GM23338 (cell line): Measurements from ENCODE around the gene APPL2. TPM values are rescaled to one million over a fixed set of nuclear protein-coding genes. Genes with fewer than 3 reads are reported as not detected.

Experiments
- ATAC-seq: fragments of 200-7000 bp; cut with Tn5 transposase; 3 replicates; pipeline ENCODE4 v1.9.1; 2020
- DNase-seq: peaks from one replicate; pipeline ENCODE4 v3.0.0-alpha.2; 2015; ENCODE audit warnings: low spot score
- H2AFZ ChIP-seq: fragments of 200-600 bp; sonication (generic); 2 replicates; pipeline ENCODE4 v1.8.0; 2016; ENCODE audit warnings: antibody characterized with exemption, mild to moderate bottlenecking, moderate library complexity
- H3F3A ChIP-seq: fragments of 200-600 bp; sonication (generic); replicated peaks from 2 replicates; pipeline ENCODE4 v1.8.0; 2017; ENCODE audit warnings: antibody characterized with exemption, mixed run types, low read depth
- H3K27ac ChIP-seq: fragments of 200-600 bp; sonication (generic); 2 replicates; pipeline ENCODE4 v1.6.1; 2016; ENCODE audit warnings: low read depth
- H3K27me3 ChIP-seq: fragments of 200-600 bp; sonication (generic); 2 replicates; pipeline ENCODE4 v1.8.0; 2016; ENCODE audit warnings: mild to moderate bottlenecking, mixed run types, moderate library complexity; ENCODE audit not compliant: insufficient read depth
- H3K36me3 ChIP-seq: fragments of 200-600 bp; sonication (generic); 2 replicates; pipeline ENCODE4 v1.8.0; 2016; ENCODE audit warnings: mild to moderate bottlenecking; ENCODE audit not compliant: insufficient read depth
- H3K4me1 ChIP-seq: fragments of 200-600 bp; sonication (generic); 2 replicates; pipeline ENCODE4 v1.8.0; 2016; ENCODE audit warnings: mild to moderate bottlenecking, moderate library complexity; ENCODE audit not compliant: insufficient read depth
- H3K4me2 ChIP-seq: fragments of 200-600 bp; sonication (generic); 2 replicates; pipeline ENCODE4 v1.7.1; 2017; ENCODE audit warnings: mixed run types
- H3K4me3 ChIP-seq: fragments of 200-600 bp; sonication (generic); 2 replicates; pipeline ENCODE4 v1.6.1; 2016; ENCODE audit warnings: mixed run types
- H3K79me2 ChIP-seq: fragments of 200-600 bp; sonication (generic); replicated peaks from 2 replicates; pipeline ENCODE4 v1.8.0; 2017; ENCODE audit warnings: mild to moderate bottlenecking; ENCODE audit not compliant: insufficient read depth
- H3K9me2 ChIP-seq: fragments of 200-600 bp; sonication (generic); 2 replicates; pipeline ENCODE4 v1.8.0; 2017; ENCODE audit not compliant: insufficient read depth
- H4K20me1 ChIP-seq: fragments of 200-600 bp; sonication (generic); replicated peaks from 2 replicates; pipeline ENCODE4 v1.8.0; 2017; ENCODE audit warnings: mild to moderate bottlenecking; ENCODE audit not compliant: insufficient read depth
- H3K27ac Mint-ChIP-seq: 2 replicates; pipeline ENCODE4 v1.8.0; 2020; ENCODE audit warnings: inconsistent platforms, mild to moderate bottlenecking, moderate library complexity, mixed read lengths
- H3K27me3 Mint-ChIP-seq: 3 replicates; pipeline ENCODE4 v1.8.0; 2022; ENCODE audit warnings: low read depth, mild to moderate bottlenecking, moderate library complexity, mixed read lengths, inconsistent platforms; ENCODE audit not compliant: insufficient read depth, poor library complexity
- H3K36me3 Mint-ChIP-seq: 3 replicates; pipeline ENCODE4 v1.8.0; 2021; ENCODE audit warnings: low read depth, mild to moderate bottlenecking, inconsistent platforms, moderate library complexity, mixed read lengths
- H3K4me1 Mint-ChIP-seq: 3 replicates; pipeline ENCODE4 v1.8.0; 2020; ENCODE audit warnings: mild to moderate bottlenecking, inconsistent platforms, mixed read lengths
- H3K4me3 Mint-ChIP-seq: 3 replicates; pipeline ENCODE4 v1.8.0; 2021; ENCODE audit warnings: moderate library complexity, mild to moderate bottlenecking, inconsistent platforms, mixed read lengths
- H3K9me3 Mint-ChIP-seq: 3 replicates; pipeline ENCODE4 v1.8.0; 2020; ENCODE audit warnings: moderate library complexity, mild to moderate bottlenecking, inconsistent platforms, mixed read lengths
- CREB1 ChIP-seq: fragments of 250-450 bp; sonication (Bioruptor Pico); IDR thresholded peaks from 2 replicates; pipeline ENCODE4 v1.5.0; 2020; ENCODE audit warnings: low read depth, mild to moderate bottlenecking, moderate library complexity
- CTCF ChIP-seq, 2 experiments: fragments of 200-600 bp in 1 of 2; sonication (generic) in 1 of 2; conservative IDR thresholded peaks; 2 replicates each; pipeline versions ENCODE4 v1.5.1 to v1.6.1; 2016 to 2017; ENCODE audit warnings: antibody characterized with exemption in 2 of 2, low read depth in 2 of 2, mild to moderate bottlenecking in 2 of 2, moderate library complexity in 1 of 2
- EZH2 ChIP-seq: fragments of 200-600 bp; sonication (generic); IDR thresholded peaks from one replicate; pipeline ENCODE4 v1.8.0; 2017; ENCODE audit warnings: antibody characterized with exemption, mild to moderate bottlenecking, low read depth; ENCODE audit not compliant: unreplicated experiment
- EZH2phosphoT487 ChIP-seq: fragments of 200-600 bp; sonication (generic); IDR thresholded peaks from one replicate; pipeline ENCODE4 v1.8.1; 2018; ENCODE audit warnings: antibody characterized with exemption; ENCODE audit not compliant: unreplicated experiment
- JUNB ChIP-seq: IDR thresholded peaks from one replicate; pipeline ENCODE4 v1.6.1; 2016; ENCODE audit warnings: antibody characterized with exemption; ENCODE audit not compliant: unreplicated experiment
- NANOG ChIP-seq: IDR thresholded peaks from 2 replicates; pipeline ENCODE4 v1.6.1; 2016; ENCODE audit warnings: antibody characterized with exemption, borderline replicate concordance
- ZNF114 ChIP-seq: fragments of 250-450 bp; sonication (Bioruptor Pico); IDR thresholded peaks from 2 replicates; pipeline ENCODE4 v1.5.0; 2020; ENCODE audit warnings: mild to moderate bottlenecking, moderate library complexity
- ZNF331 ChIP-seq: fragments of 250-450 bp; sonication (Bioruptor Pico); IDR thresholded peaks from 2 replicates; pipeline ENCODE4 v1.5.0; 2020; ENCODE audit warnings: low read depth, mild to moderate bottlenecking, moderate library complexity
- ZNF462 ChIP-seq: fragments of 250-450 bp; sonication (Bioruptor Pico); IDR thresholded peaks from 2 replicates; pipeline ENCODE4 v1.5.0; 2020; ENCODE audit warnings: mild to moderate bottlenecking, moderate library complexity
- polyA plus RNA-seq: library from polyadenylated mRNA; unstranded; fragments of >200 nt; fragmentation: Nextera tagmentation; extraction: Ambion mirVana; gene quantifications from 2 replicates; pipeline ENCODE4 v1.2.1, GENCODE V29; 2016
- total RNA-seq: library from RNA; depleted of rRNA; stranded (reverse); fragments of >200 nt; shearing (Covaris generic); gene quantifications from 2 replicates; pipeline ENCODE4 v1.2.3, GENCODE V29; 2014
- TF ChIP-seq, protein P1 (sequence below): IDR thresholded peaks from 2 replicates; pipeline ENCODE4 v1.6.1; 2016; ENCODE audit warnings: antibody characterized with exemption

APPL2 gene
- total and polyA plus RNA-seq, 2 experiments from 2014 or later, result 9.3 to 17.4 TPM

GRCh38 chr12:105220150-105220928 lies 15.6 kb downstream of the APPL2 start (continued):
- no peak for TF ChIP-seq ZNF114
- TF ChIP-seq, protein P1, sequence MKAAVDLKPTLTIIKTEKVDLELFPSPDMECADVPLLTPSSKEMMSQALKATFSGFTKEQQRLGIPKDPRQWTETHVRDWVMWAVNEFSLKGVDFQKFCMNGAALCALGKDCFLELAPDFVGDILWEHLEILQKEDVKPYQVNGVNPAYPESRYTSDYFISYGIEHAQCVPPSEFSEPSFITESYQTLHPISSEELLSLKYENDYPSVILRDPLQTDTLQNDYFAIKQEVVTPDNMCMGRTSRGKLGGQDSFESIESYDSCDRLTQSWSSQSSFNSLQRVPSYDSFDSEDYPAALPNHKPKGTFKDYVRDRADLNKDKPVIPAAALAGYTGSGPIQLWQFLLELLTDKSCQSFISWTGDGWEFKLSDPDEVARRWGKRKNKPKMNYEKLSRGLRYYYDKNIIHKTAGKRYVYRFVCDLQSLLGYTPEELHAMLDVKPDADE, result no peak
- no peak for TF ChIP-seq NANOG
- no peak for TF ChIP-seq EZH2

DNA sequence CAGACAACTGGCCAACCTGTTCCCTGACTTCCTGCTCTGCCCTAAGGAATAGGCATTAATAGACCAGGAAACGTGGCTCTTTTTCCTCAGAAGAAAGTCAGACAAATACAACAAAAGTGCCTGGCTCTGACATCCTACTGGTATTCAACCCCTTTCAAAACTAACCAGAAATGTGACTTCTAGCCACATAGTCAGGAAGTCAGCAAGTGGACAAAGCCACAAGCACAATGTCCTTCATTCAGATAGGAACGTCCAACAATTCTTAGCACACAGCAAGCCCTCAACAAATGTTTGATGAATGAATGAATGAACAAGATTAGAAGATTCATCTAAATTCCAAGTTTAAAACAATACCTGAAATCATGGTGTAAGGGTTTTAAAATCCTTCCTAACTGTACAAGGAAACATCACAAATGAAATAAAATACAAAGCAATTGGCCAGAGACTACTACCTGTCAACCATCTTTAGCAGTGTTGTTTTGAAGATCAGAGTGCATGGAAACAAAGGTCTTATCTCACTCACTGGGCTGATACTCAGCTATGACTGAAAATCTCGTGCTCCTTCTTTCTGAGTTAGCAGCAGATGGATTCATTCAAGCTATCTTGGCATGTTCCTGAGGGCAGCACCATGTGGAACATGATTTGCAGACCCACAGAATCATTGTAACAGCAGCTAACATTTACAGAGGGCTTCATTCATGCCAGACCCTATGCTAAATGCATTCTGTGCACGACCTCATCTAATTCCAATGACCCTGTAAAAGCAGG lies 16.5 kb downstream of the APPL2 start:
- peaks cover 6% of the 10 kb centered on the region for H3K4me1 ChIP-seq
- H3F3A ChIP-seq, result no peaks in the 10 kb centered on the region
- H3K9me3 Mint-ChIP-seq, result no peaks in the 10 kb centered on the region
- peaks cover 18% of the 10 kb centered on the region for H3K4me1 Mint-ChIP-seq
- ATAC-seq (no peak), DNase-seq (no peak)
- H3K79me2 ChIP-seq, result no peaks in the 10 kb centered on the region
- H3K27ac ChIP-seq, result no peak overlapping the region
- no peak overlapping the region for H3K4me3 Mint-ChIP-seq
- no peak overlapping the region for H2AFZ ChIP-seq
- no peak overlapping the region for H3K4me3 ChIP-seq
- no peaks in the 10 kb centered on the region; the same call in 1 of the 2 replicates for H4K20me1 ChIP-seq
- no peak overlapping the region for H3K4me2 ChIP-seq
- H3K36me3 Mint-ChIP-seq, result peaks cover 9% of the 10 kb centered on the region
- H3K27ac Mint-ChIP-seq, result no peak overlapping the region
- H3K27me3 Mint-ChIP-seq, result no peaks in the 10 kb centered on the region
- H3K9me2 ChIP-seq, result no peaks in the 10 kb centered on the region; the same call in 1 of the 2 replicates
- no peaks in the 10 kb centered on the region; the same call in 1 of the 2 replicates for H3K36me3 ChIP-seq
- H3K27me3 ChIP-seq, result no peaks in the 10 kb centered on the region
- TF ChIP-seq EZH2 (no peak), CTCF (conservative IDR thresholded peaks at IDR 0.05; ENCODE audit: low read depth in 2 of 2) (no peak), CREB1 (CRISPR knock-in tag) (no peak), ZNF331 (CRISPR knock-in tag) (no peak), ZNF114 (no peak), ZNF462 (CRISPR knock-in tag) (no peak), EZH2phosphoT487 (no peak), JUNB (no peak)
- TF ChIP-seq, protein P1, result no peak
